Vagina (tissue), 2 donors: Measurements from ENCODE around the gene PCNX1. TPM values are rescaled to one million over a fixed set of nuclear protein-coding genes. Genes with fewer than 3 reads are reported as not detected.

ENCODE experiments used
- DNase-seq, 2 donors: peaks; one replicate each; pipeline ENCODE4 v3.0.0-alpha.2; 2017; ENCODE audit errors: extremely low spot score in 2 of 2
- H3K27ac ChIP-seq: fragments of 200-600 bp; sonication (generic); one replicate; pipeline ENCODE4 v1.5.1; 2019
- H3K27me3 ChIP-seq: fragments of 200-600 bp; sonication (generic); one replicate; pipeline ENCODE4 v1.5.1; 2019
- H3K36me3 ChIP-seq, 2 donors: fragments of 200-600 bp; sonication (generic); one replicate each; pipeline ENCODE4 v1.5.1; 2017 to 2019
- H3K4me1 ChIP-seq: fragments of 200-600 bp; sonication (generic); one replicate; pipeline ENCODE4 v1.5.1; 2019
- H3K4me3 ChIP-seq, 2 donors: fragments of 200-600 bp; sonication (generic); 1 replicate in 1 of 2; 2 replicates in 1 of 2; pipeline ENCODE4 v1.5.1; 2016 to 2019
- H3K9me3 ChIP-seq: fragments of 200-600 bp; sonication (generic); one replicate; pipeline ENCODE4 v1.5.1; 2019
- CTCF ChIP-seq, 3 experiments: fragments of 450-650 bp in 2 of 3; fragments of 200-600 bp in 1 of 3; sonication (generic) in 1 of 3; IDR thresholded peaks; one replicate each; pipeline ENCODE4 v1.5.1; 2017 to 2019; ENCODE audit warnings: antibody characterized with exemption in 3 of 3, mild to moderate bottlenecking in 2 of 3, moderate library complexity in 2 of 3
- POLR2A ChIP-seq, 2 donors: fragments of 450-650 bp; IDR thresholded peaks; one replicate each; pipeline ENCODE4 v1.6.1; 2017; ENCODE audit warnings: antibody characterized with exemption in 2 of 2, mild to moderate bottlenecking in 2 of 2, moderate library complexity in 2 of 2
- POLR2AphosphoS5 ChIP-seq, 2 donors: sonication (generic); formaldehyde crosslinking; IDR thresholded peaks; one replicate each; pipeline ENCODE4 v1.9.0; 2017; ENCODE audit warnings: antibody characterized with exemption in 2 of 2, mild to moderate bottlenecking in 2 of 2, low read depth in 1 of 2; ENCODE audit not compliant: insufficient read depth in 1 of 2
- intact Hi-C: fragments of 100-400 bp; cut with DNase I; formaldehyde crosslinking; loops from one replicate; pipeline ENCODE4 v1.15.1; 2023
- total RNA-seq: library from RNA; depleted of rRNA; stranded (reverse); fragments of >200 nt; gene quantifications from one replicate; pipeline ENCODE4 v1.2.3, GENCODE V29; 2016

Gene PCNX1
- total RNA-seq, 1 donor from 2014 or later: 59.7 TPM

DNA sequence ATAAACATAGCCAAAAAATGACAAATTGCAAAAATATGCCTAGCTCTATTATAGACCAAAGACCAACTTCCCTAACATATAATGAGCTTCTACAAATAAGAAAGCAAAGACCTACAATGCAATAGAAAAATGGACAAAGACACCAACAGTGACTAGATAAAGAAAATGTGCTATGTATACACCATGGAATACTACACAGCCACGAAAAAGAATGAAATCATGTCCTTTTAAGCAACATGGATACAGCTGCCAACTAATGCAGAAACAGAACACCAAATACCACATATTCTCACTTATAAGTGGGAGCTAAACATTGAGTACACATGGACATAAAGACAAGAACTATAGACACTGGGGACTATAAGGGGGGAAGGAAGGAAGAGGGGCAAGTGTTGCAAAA lies 10.9 kb upstream of the PCNX1 start:
- TF ChIP-seq POLR2AphosphoS5 (IDR thresholded peaks at IDR 0.05; ENCODE audit: insufficient read depth in 1 of 2, low read depth in 1 of 2) (no peak), CTCF (IDR thresholded peaks at IDR 0.05) (no peak), POLR2A (IDR thresholded peaks at IDR 0.05) (no peak)
- intact Hi-C loops: no loop called here
- no peak overlapping the region for H3K27ac ChIP-seq

DNA sequence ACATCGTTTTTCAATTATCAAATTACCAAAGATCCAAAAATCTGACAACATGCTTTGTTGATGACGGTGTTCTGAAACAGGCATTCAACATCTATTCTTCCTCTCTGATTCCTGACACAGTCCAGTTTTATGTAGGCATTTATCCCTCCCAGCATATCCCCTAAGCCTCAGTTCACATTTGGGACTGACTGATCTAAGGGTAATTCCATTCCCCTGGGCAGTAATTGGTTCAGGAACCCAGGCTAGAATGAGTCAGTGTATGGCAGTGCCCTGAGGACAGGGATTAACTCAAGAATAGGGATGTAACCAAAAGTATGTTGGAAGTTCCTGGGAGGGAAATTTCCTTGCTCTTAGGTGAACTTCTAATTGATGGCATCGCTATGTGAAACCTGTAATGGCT lies 10.3 kb upstream of the PCNX1 start:
- TF ChIP-seq CTCF (IDR thresholded peaks at IDR 0.05) (no peak), POLR2AphosphoS5 (IDR thresholded peaks at IDR 0.05; ENCODE audit: insufficient read depth in 1 of 2, low read depth in 1 of 2) (no peak), POLR2A (IDR thresholded peaks at IDR 0.05) (no peak)
- Histone ChIP-seq H3K4me1 (no peaks in the 10 kb centered on the region), H3K27me3 (no peaks in the 10 kb centered on the region), H3K4me3 (no peak overlapping the region), H3K27ac (no peak overlapping the region), H3K9me3 (no peaks in the 10 kb centered on the region), H3K36me3 (no peaks in the 10 kb centered on the region)
- DNase-seq: no peak
- intact Hi-C loops: no loop called here

More for the DNA sequence above, 10.9 kb upstream of the PCNX1 start:
- Histone ChIP-seq H3K27me3 (no peaks in the 10 kb centered on the region), H3K9me3 (no peaks in the 10 kb centered on the region), H3K36me3 (no peaks in the 10 kb centered on the region), H3K4me1 (no peaks in the 10 kb centered on the region), H3K4me3 (no peak overlapping the region)
- DNase-seq: no peak

GRCh38 chr14:70897464-70897863 lies 9.8 kb upstream of the PCNX1 start:
- DNase-seq: no peak
- Histone ChIP-seq H3K4me3 (no peak overlapping the region), H3K9me3 (no peaks in the 10 kb centered on the region), H3K27ac (no peak overlapping the region), H3K27me3 (no peaks in the 10 kb centered on the region), H3K36me3 (no peaks in the 10 kb centered on the region), H3K4me1 (no peaks in the 10 kb centered on the region)
- intact Hi-C loops: no loop called here
- no peak for TF ChIP-seq POLR2A (IDR thresholded peaks at IDR 0.05)
- no peak for TF ChIP-seq CTCF (IDR thresholded peaks at IDR 0.05)
- TF ChIP-seq POLR2AphosphoS5 (IDR thresholded peaks at IDR 0.05; ENCODE audit: insufficient read depth in 1 of 2, low read depth in 1 of 2): no peak

DNA sequence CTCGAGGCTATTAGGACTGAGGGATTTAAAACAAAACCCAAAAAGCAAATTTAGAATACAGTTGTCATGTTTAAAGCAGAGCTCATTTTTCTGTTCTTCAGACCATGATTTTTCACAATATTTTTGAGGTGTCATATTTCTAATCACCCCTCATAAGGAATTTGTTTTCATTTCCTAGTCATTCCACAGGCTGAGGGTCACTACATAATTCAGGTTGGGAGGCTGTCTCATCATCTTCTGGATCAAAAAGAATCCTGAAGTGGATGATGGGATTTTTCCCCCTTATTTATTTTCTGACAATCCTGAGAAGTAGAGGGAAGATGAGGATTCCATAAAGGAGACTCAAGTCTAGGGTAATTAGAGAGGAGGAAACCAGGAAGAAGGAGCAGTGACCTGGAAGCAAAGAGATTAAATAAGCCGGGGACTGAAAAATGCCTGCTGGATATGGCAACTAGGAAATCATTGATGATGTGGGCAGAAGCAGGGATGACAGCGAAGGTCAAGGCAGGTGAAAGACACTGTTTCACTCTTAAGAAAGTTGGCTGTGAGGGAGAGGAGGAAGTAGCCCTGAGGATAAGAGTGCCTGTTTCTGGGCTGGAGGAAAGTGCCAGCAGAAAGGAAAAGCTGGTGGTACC lies 9.0 kb upstream of the PCNX1 start:
- no peaks in the 10 kb centered on the region for H3K36me3 ChIP-seq

More for the DNA sequence above, 9.0 kb upstream of the PCNX1 start:
- intact Hi-C loops: no loop called here
- no peak overlapping the region for H3K4me3 ChIP-seq
- H3K4me1 ChIP-seq: no peaks in the 10 kb centered on the region
- H3K27ac ChIP-seq: no peak overlapping the region
- H3K9me3 ChIP-seq: no peaks in the 10 kb centered on the region
- H3K27me3 ChIP-seq: no peaks in the 10 kb centered on the region
- no peak for DNase-seq
- TF ChIP-seq POLR2A (IDR thresholded peaks at IDR 0.05): no peak
- TF ChIP-seq CTCF (IDR thresholded peaks at IDR 0.05): no peak
- no peak for TF ChIP-seq POLR2AphosphoS5 (IDR thresholded peaks at IDR 0.05; ENCODE audit: insufficient read depth in 1 of 2, low read depth in 1 of 2)
